GM18507 (cell line): ENCODE measurements around the gene IL17REL.

Source experiments
- DNase-seq: peaks from one replicate; pipeline ENCODE4 v3.0.0; 2011; ENCODE audit warnings: low read depth; ENCODE audit not compliant: insufficient read length; ENCODE audit errors: extremely low spot score
- FAIRE-seq: peaks from 2 replicates; lab custom pipeline; 2011; peaks lifted over from hg19 to GRCh38; lab: Jason Lieb, UNC

Gene IL17REL

GRCh38 chr22:49961601-49962011 is 51.0 kb downstream of the IL17REL start:
- no peak for FAIRE-seq

GRCh38 chr22:49961005-49961600 is 51.5 kb downstream of the IL17REL start:
- FAIRE-seq (no peak), DNase-seq (no peak)

More at GRCh38 chr22:49961601-49962011, 51.0 kb downstream of the IL17REL start:
- DNase-seq = no peak

GRCh38 chr22:49960159-49961004 is 52.2 kb downstream of the IL17REL start, which contains the start of gene PIM3:
TSS of gene PIM3 (plus strand) at chr22:49960772. CDS start at chr22:49960948, 176 bp downstream.
- FAIRE-seq = peak; percentile 95
- peak; percentile 98 for DNase-seq

- FAIRE-seq (no peak), DNase-seq (no peak)
These were observed 52.8 kb downstream of the IL17REL start for GRCh38 chr22:49959782-49960158.

GRCh38 chr22:49958931-49959781 is 53.4 kb downstream of the IL17REL start:
- FAIRE-seq (no peak), DNase-seq (no peak)

DNA sequence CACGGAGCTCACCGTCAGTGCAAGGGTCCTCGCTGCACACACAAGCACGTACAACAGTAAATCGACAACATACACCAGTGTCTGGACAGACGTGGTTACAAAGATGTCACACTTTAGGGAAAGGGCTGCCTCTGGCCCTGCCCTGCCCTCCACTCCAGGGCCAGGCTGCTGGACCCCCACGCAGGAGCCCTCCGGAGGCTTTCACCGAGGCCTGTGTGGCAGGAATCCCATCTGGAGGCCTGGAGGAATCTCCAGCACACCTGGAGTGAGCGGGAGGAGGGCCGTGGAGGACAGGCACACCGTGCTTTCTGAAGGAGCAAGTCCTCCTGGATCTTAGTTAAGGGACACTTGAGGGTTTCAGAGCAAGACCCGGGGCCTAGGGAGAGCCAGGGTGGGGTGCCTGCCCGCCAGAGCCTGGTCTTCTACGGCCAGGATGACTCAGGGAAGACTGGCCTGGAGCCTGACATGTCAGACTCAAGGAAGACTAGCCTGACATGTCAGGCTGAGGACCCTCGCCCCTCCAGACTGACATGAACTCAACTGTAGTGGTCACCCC is 54.1 kb downstream of the IL17REL start:
- no peak for FAIRE-seq
- no peak for DNase-seq

GRCh38 chr22:49957826-49958365 is 54.7 kb downstream of the IL17REL start:
- FAIRE-seq (no peak), DNase-seq (no peak)

DNA sequence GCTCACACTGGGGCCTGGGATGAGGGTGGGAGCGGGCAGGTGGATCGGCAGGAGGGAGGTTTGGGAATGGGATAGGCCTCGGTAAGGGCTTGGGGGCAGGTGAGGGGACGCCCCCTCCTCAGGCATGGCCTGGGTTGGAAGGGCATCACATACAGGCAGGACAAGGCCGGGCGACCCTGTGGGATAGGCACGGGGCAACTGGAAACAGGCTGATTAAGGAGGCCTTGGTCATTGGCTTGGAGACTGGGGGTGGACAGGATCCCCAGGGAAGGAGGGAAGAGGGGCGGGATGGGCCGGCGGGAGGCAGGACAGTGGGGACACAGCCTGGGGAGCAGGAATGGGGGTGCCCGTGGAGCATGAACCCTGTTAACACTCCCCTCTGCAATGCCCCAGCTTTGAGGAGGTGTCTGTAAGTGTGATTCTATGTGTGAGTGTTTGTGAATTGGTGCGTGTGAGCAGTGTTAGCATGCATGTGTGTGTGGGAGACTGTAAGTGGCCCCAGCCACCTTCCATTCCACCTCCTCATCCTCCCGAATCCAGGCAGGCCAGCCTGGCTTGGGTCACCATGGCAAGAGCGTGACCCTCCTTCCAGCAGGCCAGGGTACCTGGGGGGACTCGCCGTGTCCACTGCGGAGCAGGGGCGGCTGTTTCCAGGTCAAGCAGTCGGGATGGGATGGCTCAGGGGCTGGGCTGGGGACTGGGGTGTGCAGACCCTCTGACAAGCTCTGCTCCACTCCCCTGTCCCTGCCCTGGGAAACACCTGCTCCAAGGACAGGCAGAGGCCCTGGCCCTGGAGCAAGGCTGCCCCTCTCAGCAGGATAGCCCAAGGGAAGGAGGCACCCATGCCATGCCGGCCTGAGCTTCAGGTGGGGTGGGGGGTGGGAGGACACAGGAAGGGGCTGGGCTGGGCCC is 55.4 kb downstream of the IL17REL start:
- DNase-seq = no peak
- FAIRE-seq = no peak

DNA sequence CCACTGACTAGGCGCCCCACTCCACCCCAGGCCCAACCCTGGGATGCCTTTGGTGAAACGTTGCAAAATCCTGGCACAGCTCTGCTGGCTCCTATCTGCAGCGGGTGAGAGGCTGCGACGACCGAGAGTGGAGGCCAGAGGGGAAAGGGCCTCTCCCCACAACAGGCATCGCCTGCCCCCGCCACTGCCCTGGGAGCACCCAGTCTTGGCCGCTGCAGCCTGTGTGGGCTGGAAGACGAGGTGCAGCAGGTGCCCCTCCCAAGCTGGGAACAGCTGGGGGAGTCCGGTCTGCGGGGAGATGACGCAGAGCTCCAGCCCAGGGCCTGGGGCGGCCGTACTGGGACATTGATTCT is 56.2 kb downstream of the IL17REL start:
- DNase-seq (no peak), FAIRE-seq (no peak)

GRCh38 chr22:49955581-49956417 is 56.8 kb downstream of the IL17REL start:
- FAIRE-seq (no peak), DNase-seq (no peak)

GRCh38 chr22:49954991-49955580 is 57.5 kb downstream of the IL17REL start:
- no peak for FAIRE-seq
- DNase-seq = no peak

DNA sequence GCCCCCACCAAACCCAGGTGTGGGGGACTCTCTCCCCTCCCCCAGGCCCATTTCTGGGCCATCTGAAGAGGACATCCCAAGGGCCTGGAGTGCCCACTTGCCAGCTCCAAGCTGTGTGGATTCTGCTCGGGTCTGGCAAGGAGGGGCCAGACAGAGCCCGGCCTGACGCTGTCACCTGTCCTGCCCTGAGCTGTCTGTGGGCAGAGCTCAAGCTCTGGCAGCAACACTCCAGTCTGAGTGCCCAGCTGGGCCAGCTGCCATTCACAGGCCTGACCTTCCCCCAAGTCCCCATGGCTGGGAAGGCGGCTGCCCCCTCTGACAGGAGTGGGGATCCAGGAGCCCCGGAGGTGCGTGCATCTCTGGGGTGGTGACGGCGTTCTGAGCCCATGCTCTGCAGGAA is 58.2 kb downstream of the IL17REL start:
- DNase-seq = no peak
- no peak for FAIRE-seq

DNA sequence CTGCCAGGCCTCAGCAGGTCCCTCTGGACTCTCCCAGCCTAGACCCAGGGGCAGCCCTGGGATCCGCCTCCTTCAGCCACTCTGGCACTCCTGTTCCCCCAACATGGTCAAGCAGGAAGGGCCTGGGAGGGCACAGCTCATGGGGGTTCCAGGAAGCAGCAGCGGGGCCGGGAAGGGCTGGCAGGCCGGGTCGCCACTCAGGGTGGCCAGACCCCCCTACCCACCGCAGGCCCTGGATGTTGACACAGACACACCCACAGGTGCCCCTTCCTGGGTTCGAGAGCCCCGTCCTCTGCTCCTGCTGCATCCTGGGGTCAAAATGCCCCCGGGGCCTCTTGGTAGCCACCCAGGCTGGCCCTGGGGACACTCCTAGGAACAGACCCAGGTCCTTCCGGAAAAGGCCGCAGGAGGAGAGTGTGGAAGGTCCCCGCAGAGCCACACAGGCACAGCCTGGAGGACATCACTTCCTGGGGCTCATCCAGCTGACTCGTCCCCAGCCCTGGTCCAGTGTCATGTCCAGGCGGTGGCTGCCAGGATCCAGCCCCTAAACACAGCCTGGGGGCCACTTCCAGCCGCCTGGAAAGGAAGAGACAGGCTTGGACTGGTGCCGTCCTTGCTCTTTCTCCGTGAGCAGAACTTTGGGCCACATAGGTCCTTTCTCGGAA is 58.8 kb downstream of the IL17REL start:
- DNase-seq = no peak
- FAIRE-seq = no peak

- FAIRE-seq (no peak), DNase-seq (no peak)
These were observed 59.4 kb downstream of the IL17REL start for GRCh38 chr22:49953027-49953679.

DNA sequence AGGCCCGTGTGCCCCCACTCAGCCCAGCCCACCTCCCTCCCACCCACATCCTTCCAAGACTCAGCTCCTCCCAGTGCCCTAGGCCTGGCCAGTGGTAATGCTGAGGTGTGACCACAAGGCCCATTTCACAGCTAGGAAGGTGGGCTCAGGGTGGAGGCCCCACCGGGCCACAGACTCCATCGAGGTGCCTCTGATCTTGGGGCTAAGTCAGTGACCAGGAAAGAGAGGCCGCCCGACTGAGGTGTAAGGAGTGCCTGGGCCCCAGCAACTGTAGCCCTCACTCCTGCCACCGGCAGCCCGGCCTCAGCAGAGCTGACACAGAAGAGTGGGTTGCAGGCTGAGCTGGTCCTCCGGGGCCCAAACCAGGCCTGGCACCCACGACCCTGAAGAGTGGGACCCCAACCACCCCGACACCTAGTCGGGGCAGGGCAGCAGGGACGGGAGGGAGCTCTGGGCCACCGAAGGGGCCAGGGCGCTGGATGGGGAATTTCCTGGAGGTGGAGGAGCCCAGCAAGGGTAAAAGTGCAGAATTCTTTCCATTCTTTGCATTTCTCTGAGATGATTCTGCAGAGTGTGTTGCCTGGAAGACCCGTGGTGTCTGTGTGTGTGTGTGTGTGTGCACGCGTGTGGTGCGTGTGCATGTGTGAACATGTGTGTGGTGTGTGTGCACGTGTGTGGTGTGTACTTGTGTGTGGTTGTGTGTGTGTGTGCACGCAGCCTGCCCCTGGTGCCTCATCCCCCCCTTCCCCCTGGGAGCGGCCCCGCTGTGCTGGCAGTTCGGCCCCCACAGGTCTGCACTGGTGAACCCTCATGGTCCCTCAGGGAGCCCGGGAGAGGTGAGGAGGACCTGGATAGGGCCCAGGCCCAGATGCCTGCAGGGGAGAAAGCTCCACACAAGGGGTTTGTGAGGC is 60.3 kb downstream of the IL17REL start:
- FAIRE-seq (no peak), DNase-seq (no peak)

GRCh38 chr22:49951678-49951985 is 60.9 kb downstream of the IL17REL start:
- FAIRE-seq (no peak), DNase-seq (no peak)
